ENCODE results near the gene PIAS1.

- no peak for TF ChIP-seq CTCF (IDR thresholded peaks at IDR 0.05)
- TF ChIP-seq POLR2A (IDR thresholded peaks at IDR 0.05): no peak
Observed at GRCh38 chr15:68047826-68048225, 6.3 kb upstream of the PIAS1 start.
